ENCODE measurements around the gene SRGAP3.

GRCh38 chr3:8990266-8991215 lies 258.9 kb downstream of the SRGAP3 start:
- TF ChIP-seq POLR2A (IDR thresholded peaks at IDR 0.05) (no peak), CTCF (IDR thresholded peaks at IDR 0.05) (no peak)

Data from uterus (tissue), 2 donors.